ENCODE measurements around the gene RBBP8. TPM values are rescaled to one million over a fixed set of nuclear protein-coding genes. Genes with fewer than 3 reads are reported as not detected.
A peak's percentile ranks its signal among the peaks of the same experiment; 100 is the strongest.

RBBP8 gene
- polyA plus RNA-seq, 6 donors from 2014 or later: 6.4 to 12.3 (median 9.9) TPM

GRCh38 chr18:22983175-22983574, 50.0 kb downstream of the RBBP8 start:
- H3K9me3 Mint-ChIP-seq: no peaks in the 10 kb centered on the region
- H3K27ac Mint-ChIP-seq: no peak overlapping the region
- ATAC-seq (ENCODE audit: low read depth in 2 of 2) (no peak), DNase-seq (peak; percentile 15)
- H3K27me3 Mint-ChIP-seq: no peaks in the 10 kb centered on the region
- H3K4me1 Mint-ChIP-seq: peaks cover 16 to 20% (median 19%) of the 10 kb centered on the region in 3 donors
- no peak overlapping the region for H3K4me3 Mint-ChIP-seq
- H3K36me3 Mint-ChIP-seq: peaks cover 5 to 9% of the 10 kb centered on the region in 2 donors

- Mint-ChIP-seq H3K9me3 (no peaks in the 10 kb centered on the region), H3K4me3 (no peak overlapping the region), H3K27ac (peak overlapping the region in 1 of 6 donors; percentile 29), H3K27me3 (no peaks in the 10 kb centered on the region), H3K36me3 (peaks cover 5 to 9% of the 10 kb centered on the region in 2 donors), H3K4me1 (peaks cover 13 to 17% (median 17%) of the 10 kb centered on the region in 3 donors)
- DNase-seq (no peak), ATAC-seq (ENCODE audit: low read depth in 2 of 2) (no peak)
These were observed 52.1 kb downstream of the RBBP8 start for GRCh38 chr18:22985250-22985649.

GRCh38 chr18:22987547-22988189, 54.5 kb downstream of the RBBP8 start:
- Mint-ChIP-seq H3K4me3 (no peak overlapping the region), H3K27ac (no peak overlapping the region), H3K4me1 (no peaks in the 10 kb centered on the region), H3K9me3 (no peaks in the 10 kb centered on the region), H3K27me3 (no peaks in the 10 kb centered on the region), H3K36me3 (peaks cover 9 to 14% of the 10 kb centered on the region in 2 donors)
- DNase-seq: no peak
- ATAC-seq (ENCODE audit: low read depth in 2 of 2): no peak

GRCh38 chr18:22988208-22988607, 55.1 kb downstream of the RBBP8 start:
- Mint-ChIP-seq H3K4me3 (peak overlapping the region in 1 of 8 donors; percentile 1), H3K9me3 (no peaks in the 10 kb centered on the region), H3K4me1 (no peaks in the 10 kb centered on the region), H3K27me3 (no peaks in the 10 kb centered on the region), H3K36me3 (peaks cover 9 to 19% of the 10 kb centered on the region in 2 donors), H3K27ac (no peak overlapping the region)
- no peak for DNase-seq
- peak in 1 of 2 donors; percentile 60 for ATAC-seq (ENCODE audit: low read depth in 2 of 2)

- Mint-ChIP-seq H3K4me1 (no peaks in the 10 kb centered on the region), H3K9me3 (no peaks in the 10 kb centered on the region), H3K4me3 (no peak overlapping the region), H3K27ac (peak overlapping the region in 1 of 6 donors; percentile 10), H3K27me3 (no peaks in the 10 kb centered on the region), H3K36me3 (peaks cover 7 to 8% of the 10 kb centered on the region in 2 donors)
- ATAC-seq (ENCODE audit: low read depth in 2 of 2): no peak
- no peak for DNase-seq
These were observed 65.2 kb downstream of the RBBP8 start for GRCh38 chr18:22998344-22998743.

- peaks cover 5 to 10% of the 10 kb centered on the region in 2 donors for H3K36me3 Mint-ChIP-seq
These were observed 66.1 kb downstream of the RBBP8 start for GRCh38 chr18:22999212-22999611.

GRCh38 chr18:22999647-23000046, 66.5 kb downstream of the RBBP8 start:
- no peak overlapping the region for H3K27ac Mint-ChIP-seq
- ATAC-seq (ENCODE audit: low read depth in 2 of 2) (no peak), DNase-seq (no peak)
- no peaks in the 10 kb centered on the region for H3K4me1 Mint-ChIP-seq
- H3K27me3 Mint-ChIP-seq: no peaks in the 10 kb centered on the region
- no peaks in the 10 kb centered on the region for H3K9me3 Mint-ChIP-seq
- no peak overlapping the region for H3K4me3 Mint-ChIP-seq
- H3K36me3 Mint-ChIP-seq: peaks cover 5 to 10% of the 10 kb centered on the region in 2 donors

More at GRCh38 chr18:22999212-22999611, 66.1 kb downstream of the RBBP8 start:
- Mint-ChIP-seq H3K27me3 (no peaks in the 10 kb centered on the region), H3K27ac (no peak overlapping the region), H3K4me1 (no peaks in the 10 kb centered on the region), H3K4me3 (no peak overlapping the region), H3K9me3 (no peaks in the 10 kb centered on the region)
- ATAC-seq (ENCODE audit: low read depth in 2 of 2) (no peak), DNase-seq (no peak)

GRCh38 chr18:23003289-23003688, 70.2 kb downstream of the RBBP8 start:
- DNase-seq (no peak), ATAC-seq (ENCODE audit: low read depth in 2 of 2) (no peak)
- H3K27ac Mint-ChIP-seq: peak overlapping the region in 1 of 6 donors; percentile 13
- H3K4me3 Mint-ChIP-seq: no peak overlapping the region
- no peaks in the 10 kb centered on the region for H3K9me3 Mint-ChIP-seq
- no peaks in the 10 kb centered on the region for H3K4me1 Mint-ChIP-seq
- peaks cover 5 to 10% of the 10 kb centered on the region in 2 donors for H3K36me3 Mint-ChIP-seq
- no peaks in the 10 kb centered on the region for H3K27me3 Mint-ChIP-seq

- Mint-ChIP-seq H3K36me3 (peaks cover 0 to 6% of the 10 kb centered on the region in 2 donors), H3K27ac (peak overlapping the region in 1 of 6 donors; percentile 53), H3K9me3 (no peaks in the 10 kb centered on the region), H3K4me1 (peaks cover 0 to 7% (median 0%) of the 10 kb centered on the region in 3 donors), H3K27me3 (no peaks in the 10 kb centered on the region), H3K4me3 (no peak overlapping the region)
- DNase-seq: no peak
- no peak for ATAC-seq (ENCODE audit: low read depth in 2 of 2)
These were observed 79.1 kb downstream of the RBBP8 start for GRCh38 chr18:23012249-23012648.

- ATAC-seq (ENCODE audit: low read depth in 2 of 2) (no peak), DNase-seq (no peak)
- no peaks in the 10 kb centered on the region for H3K36me3 Mint-ChIP-seq
- H3K27ac Mint-ChIP-seq: peak overlapping the region in 5 of 6 donors; percentile 29 to 83 (median 61)
- no peaks in the 10 kb centered on the region for H3K27me3 Mint-ChIP-seq
- peak overlapping the region in 5 of 8 donors; percentile 37 to 61 (median 53) for H3K4me3 Mint-ChIP-seq
- H3K9me3 Mint-ChIP-seq: no peaks in the 10 kb centered on the region
- H3K4me1 Mint-ChIP-seq: peaks cover 5 to 12% (median 10%) of the 10 kb centered on the region in 3 donors
These were observed 87.6 kb downstream of the RBBP8 start for GRCh38 chr18:23020555-23021294.

- no peak overlapping the region for H3K27ac Mint-ChIP-seq
- no peaks in the 10 kb centered on the region for H3K36me3 Mint-ChIP-seq
- H3K9me3 Mint-ChIP-seq: no peaks in the 10 kb centered on the region
- DNase-seq: no peak
- no peak overlapping the region for H3K4me3 Mint-ChIP-seq
- no peak for ATAC-seq (ENCODE audit: low read depth in 2 of 2)
- H3K27me3 Mint-ChIP-seq: no peaks in the 10 kb centered on the region
- peaks cover 5 to 12% (median 10%) of the 10 kb centered on the region in 3 donors for H3K4me1 Mint-ChIP-seq
These were observed 88.5 kb downstream of the RBBP8 start for GRCh38 chr18:23021623-23022022.

- Mint-ChIP-seq H3K36me3 (peaks cover 0 to 7% of the 10 kb centered on the region in 2 donors), H3K4me1 (no peaks in the 10 kb centered on the region), H3K9me3 (no peaks in the 10 kb centered on the region), H3K27me3 (no peaks in the 10 kb centered on the region), H3K4me3 (no peak overlapping the region), H3K27ac (no peak overlapping the region)
- no peak for DNase-seq
- no peak for ATAC-seq (ENCODE audit: low read depth in 2 of 2)
These were observed 99.0 kb downstream of the RBBP8 start for GRCh38 chr18:23032030-23032582.

- no peak for ATAC-seq (ENCODE audit: low read depth in 2 of 2)
- peak overlapping the region in 2 of 6 donors; percentile 47 to 53 for H3K27ac Mint-ChIP-seq
- no peaks in the 10 kb centered on the region for H3K27me3 Mint-ChIP-seq
- peaks cover 0 to 5% of the 10 kb centered on the region in 2 donors for H3K36me3 Mint-ChIP-seq
- no peak overlapping the region for H3K4me3 Mint-ChIP-seq
- no peaks in the 10 kb centered on the region for H3K9me3 Mint-ChIP-seq
- no peak for DNase-seq
- H3K4me1 Mint-ChIP-seq: no peaks in the 10 kb centered on the region
These were observed 99.9 kb downstream of the RBBP8 start for GRCh38 chr18:23033056-23033455.

All from naive B cell (primary cell).